Lung (tissue), 12 donors: ENCODE results near the gene NDUFV1. TPM values are rescaled to one million over a fixed set of nuclear protein-coding genes. Genes with fewer than 3 reads are reported as not detected.

Source experiments
- ATAC-seq: fragments of 200-7000 bp; cut with Tn5 transposase; one replicate; pipeline ENCODE4 v1.9.1; 2020; ENCODE audit warnings: moderate number of reproducible peaks; ENCODE audit not compliant: insufficient read depth, low FRiP score
- DNase-seq, 3 donors: peaks; one replicate each; pipeline ENCODE4 v3.0.0-alpha.2; 2013 to 2017
- H3K27ac ChIP-seq, 2 donors: one replicate each; pipeline ENCODE4 v1.5.1; 2013; ENCODE audit warnings: mild to moderate bottlenecking in 2 of 2, moderate library complexity in 2 of 2, control low read depth in 1 of 2, inconsistent platforms in 1 of 2, low read depth in 1 of 2, low read length in 1 of 2
- H3K27me3 ChIP-seq, 3 donors: one replicate each; pipeline ENCODE4 v1.5.1; 2013; ENCODE audit warnings: low read length in 2 of 3; ENCODE audit not compliant: control insufficient read depth in 3 of 3, insufficient read depth in 3 of 3
- H3K36me3 ChIP-seq, 4 donors: one replicate each; pipeline ENCODE4 v1.5.1; 2013; ENCODE audit warnings: low read length in 4 of 4, mild to moderate bottlenecking in 1 of 4, moderate library complexity in 1 of 4; ENCODE audit not compliant: control insufficient read depth in 4 of 4, insufficient read depth in 4 of 4
- H3K4me1 ChIP-seq, 5 donors: one replicate each; pipeline ENCODE4 v1.5.1; 2013; ENCODE audit warnings: low read length in 5 of 5, mild to moderate bottlenecking in 2 of 5, moderate library complexity in 1 of 5; ENCODE audit not compliant: control insufficient read depth in 5 of 5, insufficient read depth in 5 of 5
- H3K4me3 ChIP-seq: one replicate; pipeline ENCODE4 v1.5.1; 2013; ENCODE audit warnings: mild to moderate bottlenecking, control low read depth, moderate library complexity
- H3K9ac ChIP-seq, 2 donors: one replicate each; pipeline ENCODE4 v1.5.1; 2013; ENCODE audit warnings: low read length in 2 of 2, control low read depth in 1 of 2; ENCODE audit not compliant: insufficient read depth in 1 of 2
- H3K9me3 ChIP-seq, 4 donors: one replicate each; pipeline ENCODE4 v1.5.1; 2013; ENCODE audit warnings: low read length in 3 of 4, mild to moderate bottlenecking in 1 of 4, moderate library complexity in 1 of 4; ENCODE audit not compliant: control insufficient read depth in 4 of 4, insufficient read depth in 3 of 4
- CTCF ChIP-seq: IDR thresholded peaks from 2 replicates; pipeline ENCODE4 v1.5.1; 2012; ENCODE audit warnings: mild to moderate bottlenecking; ENCODE audit errors: control extremely low read depth, extremely low read depth
- WGBS, 2 donors: extraction: QIAGEN DNeasy Blood & Tissue Kit; methylation state at CpG; one replicate each; pipeline ENCODE4 v1.1.7; 2013; 5-methylcytosine and 5-hydroxymethylcytosine counted together
- polyA plus RNA-seq, 2 donors: library from polyadenylated mRNA; stranded (reverse); fragments of 200-250 nt; gene quantifications; one replicate each; pipeline ENCODE4 v1.2.1, GENCODE V29; 2013
- total RNA-seq, 2 donors: library from RNA; depleted of rRNA in 1 of 2; stranded (reverse); fragments of >200 nt in 1 of 2; gene quantifications; one replicate each; pipeline ENCODE4 v1.2.1, GENCODE V29; 2014 to 2021
- donor health status: control.
- donor health status: control.
- donor health status: Bipolar disorder and iron deficiency.
- donor health status: healthy.
- donor health status: DM: yes; HTN: yes; CAD: no.

NDUFV1 gene
- total and polyA plus RNA-seq, 4 donors, result 113 to 191 (median 140) TPM

- Histone ChIP-seq H3K4me3 (no peak overlapping the region), H3K4me1 (peaks cover 0 to 8% (median 4%) of the 10 kb centered on the region in 5 donors), H3K36me3 (no peaks in the 10 kb centered on the region), H3K27ac (no peak overlapping the region), H3K9ac (no peak overlapping the region), H3K9me3 (no peaks in the 10 kb centered on the region), H3K27me3 (no peaks in the 10 kb centered on the region)
- WGBS, 2 donors, result 90 to 91% methylated on average over 30 of the region's 30 CpGs
- TF ChIP-seq CTCF, result no peak
- ATAC-seq (no peak), DNase-seq (no peak)
These were observed 26.4 kb downstream of the NDUFV1 start for GRCh38 chr11:67632982-67633755.

GRCh38 chr11:67633758-67634365 is 27.1 kb downstream of the NDUFV1 start:
- no peak overlapping the region for H3K4me3 ChIP-seq
- no peak for DNase-seq
- H3K4me1 ChIP-seq, result peaks cover 0 to 8% (median 4%) of the 10 kb centered on the region in 5 donors
- ATAC-seq, result no peak
- WGBS, 2 donors, result 81 to 87% methylated on average over 22 of the region's 22 CpGs
- H3K9me3 ChIP-seq, result no peaks in the 10 kb centered on the region
- no peak overlapping the region for H3K9ac ChIP-seq
- H3K27ac ChIP-seq, result no peak overlapping the region
- H3K36me3 ChIP-seq, result no peaks in the 10 kb centered on the region
- H3K27me3 ChIP-seq, result no peaks in the 10 kb centered on the region
- no peak for TF ChIP-seq CTCF

GRCh38 chr11:67634366-67635230 is 27.9 kb downstream of the NDUFV1 start:
- Histone ChIP-seq H3K36me3 (no peaks in the 10 kb centered on the region), H3K9me3 (no peaks in the 10 kb centered on the region), H3K27ac (no peak overlapping the region), H3K4me1 (peaks cover 0 to 8% (median 4%) of the 10 kb centered on the region in 5 donors), H3K27me3 (no peaks in the 10 kb centered on the region), H3K4me3 (no peak overlapping the region), H3K9ac (no peak overlapping the region)
- no peak for TF ChIP-seq CTCF
- ATAC-seq, result no peak
- no peak for DNase-seq
- WGBS, 2 donors, result 82 to 87% methylated on average over 19 to 20 of the region's 20 CpGs
